Subcutaneous adipose tissue (tissue), 4 donors: Measurements from ENCODE around the gene SLC25A43. TPM values are rescaled to one million over a fixed set of nuclear protein-coding genes. Genes with fewer than 3 reads are reported as not detected.

Source experiments
- total RNA-seq, 4 donors: library from RNA; depleted of rRNA; stranded (reverse); fragments of >200 nt; gene quantifications; one replicate each; pipeline ENCODE4 v1.1.0, GENCODE V29; 2016
- TF ChIP-seq, protein P1 (sequence below): fragments of 450-650 bp; IDR thresholded peaks from one replicate; pipeline ENCODE4 v1.5.1; 2016; ENCODE audit warnings: low read depth, mild to moderate bottlenecking, control low read depth, antibody characterized with exemption, moderate library complexity

Gene SLC25A43
- total RNA-seq, 4 donors from 2014 or later, result 26.9 to 34.0 (median 28.1) TPM

DNA sequence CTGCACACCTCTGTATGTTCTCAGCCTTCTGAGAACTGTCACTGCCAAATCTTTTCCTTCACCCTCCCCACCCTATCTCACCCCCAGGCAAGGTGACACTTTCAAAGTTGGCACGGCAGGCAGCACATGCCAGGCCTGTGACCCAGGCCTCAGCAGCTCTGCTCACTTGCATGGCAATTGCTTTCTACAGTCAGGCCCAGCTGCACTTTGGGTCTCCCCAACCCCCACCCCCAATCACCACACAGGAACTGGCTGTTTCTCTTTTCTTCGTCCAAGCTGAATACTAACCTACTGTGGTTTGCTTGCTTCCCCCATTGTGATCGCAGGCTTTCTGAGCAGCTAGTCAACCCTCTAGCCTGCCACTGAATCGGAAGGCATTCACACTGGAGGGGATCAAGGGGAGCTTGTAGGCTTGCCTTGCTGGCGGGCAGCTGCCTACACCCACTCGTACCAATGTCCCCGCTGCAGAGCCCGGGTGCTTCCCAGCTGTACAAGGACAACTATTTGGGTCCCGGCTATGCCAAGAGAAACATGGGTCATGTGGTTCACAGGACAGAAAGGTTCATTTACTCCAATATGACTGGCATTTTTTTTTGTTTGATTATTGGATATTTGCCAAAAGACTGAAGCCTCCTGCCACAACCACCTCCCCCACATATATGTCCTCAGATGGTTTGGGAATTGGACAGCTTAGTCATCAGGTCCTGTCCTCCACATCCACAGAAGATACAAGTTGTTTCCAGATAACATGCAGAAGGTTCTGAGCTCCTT lies 28.1 kb downstream of the SLC25A43 start:
- TF ChIP-seq, protein P1, sequence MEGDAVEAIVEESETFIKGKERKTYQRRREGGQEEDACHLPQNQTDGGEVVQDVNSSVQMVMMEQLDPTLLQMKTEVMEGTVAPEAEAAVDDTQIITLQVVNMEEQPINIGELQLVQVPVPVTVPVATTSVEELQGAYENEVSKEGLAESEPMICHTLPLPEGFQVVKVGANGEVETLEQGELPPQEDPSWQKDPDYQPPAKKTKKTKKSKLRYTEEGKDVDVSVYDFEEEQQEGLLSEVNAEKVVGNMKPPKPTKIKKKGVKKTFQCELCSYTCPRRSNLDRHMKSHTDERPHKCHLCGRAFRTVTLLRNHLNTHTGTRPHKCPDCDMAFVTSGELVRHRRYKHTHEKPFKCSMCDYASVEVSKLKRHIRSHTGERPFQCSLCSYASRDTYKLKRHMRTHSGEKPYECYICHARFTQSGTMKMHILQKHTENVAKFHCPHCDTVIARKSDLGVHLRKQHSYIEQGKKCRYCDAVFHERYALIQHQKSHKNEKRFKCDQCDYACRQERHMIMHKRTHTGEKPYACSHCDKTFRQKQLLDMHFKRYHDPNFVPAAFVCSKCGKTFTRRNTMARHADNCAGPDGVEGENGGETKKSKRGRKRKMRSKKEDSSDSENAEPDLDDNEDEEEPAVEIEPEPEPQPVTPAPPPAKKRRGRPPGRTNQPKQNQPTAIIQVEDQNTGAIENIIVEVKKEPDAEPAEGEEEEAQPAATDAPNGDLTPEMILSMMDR, result no peak

DNA sequence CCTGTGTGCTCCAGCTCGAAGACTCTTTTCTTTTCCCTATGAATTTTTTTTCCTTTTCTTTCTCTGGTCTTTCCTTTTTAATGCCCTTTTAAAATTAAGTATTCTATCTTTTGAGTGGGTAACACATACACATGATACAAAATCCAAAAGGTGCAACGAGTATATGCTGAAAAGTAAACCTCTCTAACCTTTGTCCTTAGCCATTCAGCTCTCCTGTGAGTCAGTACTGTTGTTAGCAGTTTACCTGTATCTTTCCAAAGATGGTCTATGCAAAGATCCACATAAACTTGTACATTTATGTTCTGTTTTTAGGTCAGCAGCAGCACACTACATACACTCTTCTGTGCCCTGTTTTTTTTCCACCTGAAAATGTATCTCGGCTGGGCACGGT lies 28.7 kb downstream of the SLC25A43 start:
- TF ChIP-seq, protein P1, result no peak

DNA sequence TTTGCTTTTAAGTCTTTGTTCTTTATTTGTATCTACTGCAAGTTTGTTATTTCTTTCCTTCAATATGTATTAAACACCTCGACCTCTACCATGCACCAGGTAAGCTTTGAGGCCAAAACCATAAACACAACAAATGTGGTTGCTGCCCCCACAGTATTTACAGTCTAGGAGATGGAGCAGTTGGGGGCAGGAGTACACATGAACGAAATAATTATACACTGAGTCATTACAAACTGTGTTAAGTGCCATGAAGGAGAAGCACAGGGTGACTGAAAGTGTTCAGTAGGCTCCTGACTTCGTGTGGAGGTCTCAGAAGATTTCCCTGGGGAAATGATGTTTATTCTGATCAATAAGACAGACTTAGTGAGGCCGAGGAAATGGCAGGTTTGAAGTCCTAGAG lies 30.3 kb downstream of the SLC25A43 start:
- TF ChIP-seq, protein P1, result no peak

DNA sequence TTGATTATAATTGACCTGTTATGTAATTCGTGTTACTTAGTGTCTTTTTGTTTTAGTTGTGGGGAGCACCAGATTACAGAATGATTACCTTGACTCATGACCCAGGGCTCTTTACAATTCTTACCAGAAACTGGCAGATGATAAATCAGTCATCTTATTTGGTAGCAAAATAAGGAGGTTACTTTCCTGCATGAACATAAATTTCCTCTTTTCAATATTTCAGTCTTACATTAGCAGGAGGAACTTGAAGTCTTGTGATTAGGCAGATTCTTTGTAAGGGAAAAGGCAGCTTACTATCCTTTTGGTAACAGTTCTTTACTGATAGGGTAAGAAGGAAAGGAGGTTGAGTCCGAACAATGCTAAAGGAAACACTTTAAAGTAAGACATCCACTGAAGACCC lies 43.1 kb downstream of the SLC25A43 start:
- TF ChIP-seq, protein P1, result no peak

DNA sequence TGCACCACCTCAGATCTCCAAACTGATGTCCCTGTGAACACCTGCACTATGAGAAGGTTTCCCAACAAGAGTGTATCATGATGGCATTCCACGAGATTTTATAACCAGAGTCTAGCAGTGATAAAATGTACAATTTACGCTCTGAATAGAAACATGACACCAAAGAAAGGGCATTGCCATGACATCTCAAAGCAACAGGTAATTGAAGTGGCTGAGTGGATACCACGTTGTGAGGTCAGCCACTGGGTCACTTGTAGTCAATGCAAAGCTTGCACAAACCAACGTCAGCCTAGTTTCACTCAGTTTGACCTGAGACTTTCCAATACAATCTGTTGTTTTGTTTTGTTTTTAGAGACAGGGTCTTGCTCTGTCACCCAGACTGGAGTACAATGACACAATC lies 54.1 kb downstream of the SLC25A43 start:
- TF ChIP-seq, protein P1, result no peak

DNA sequence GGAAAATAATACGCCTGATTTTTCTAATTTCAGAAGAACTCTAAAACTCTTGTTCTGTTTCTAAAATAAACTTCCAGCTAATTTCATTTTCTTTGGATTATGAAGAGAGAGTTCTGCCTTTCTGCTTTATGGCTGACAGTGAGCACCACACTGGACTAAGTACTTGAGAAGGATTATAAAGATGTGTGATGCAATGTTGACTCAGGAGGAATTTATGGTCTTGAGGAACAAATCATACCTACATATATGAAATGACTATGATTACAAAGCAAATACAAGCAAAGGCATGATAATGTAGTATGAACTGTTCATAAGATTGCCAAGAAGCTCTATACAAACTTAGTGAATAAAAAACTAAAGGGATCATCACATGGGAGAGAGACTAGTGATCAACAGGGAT lies 56.1 kb downstream of the SLC25A43 start:
- TF ChIP-seq, protein P1, result no peak

DNA sequence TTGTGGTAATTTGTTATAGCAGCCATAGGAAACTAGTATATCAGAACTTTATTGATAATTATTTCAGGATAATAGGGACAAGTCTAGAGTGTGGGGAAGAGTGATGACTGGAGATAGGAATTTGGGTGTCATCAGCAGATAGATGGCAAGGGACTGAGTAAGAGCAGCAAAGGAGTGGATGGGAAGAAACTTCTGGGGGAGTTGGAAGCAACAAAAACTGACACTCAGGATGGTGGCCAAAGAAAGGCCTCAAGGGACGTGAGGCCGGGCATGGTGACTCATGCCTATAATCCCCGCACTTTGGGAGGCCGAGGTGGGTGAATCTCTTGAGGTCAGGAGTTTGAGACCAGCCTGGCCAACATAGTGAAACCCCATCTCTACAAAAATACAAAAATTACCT lies 60.0 kb downstream of the SLC25A43 start:
- TF ChIP-seq, protein P1, result no peak
